Measurements from ENCODE around the gene ASTN2. TPM values are rescaled to one million over a fixed set of nuclear protein-coding genes. Genes with fewer than 3 reads are reported as not detected.

ASTN2 gene
- total and polyA plus RNA-seq, 9 donors = 1.8 to 6.4 (median 3.2) TPM

GRCh38 chr9:117097761-117098160 is 317.1 kb downstream of the ASTN2 start:
- intact Hi-C loops (cut with DNase I) = no loop called here
- Histone ChIP-seq H3K27ac (no peak overlapping the region), H3K4me1 (ENCODE audit: insufficient read depth) (no peaks in the 10 kb centered on the region), H3K9me3 (no peaks in the 10 kb centered on the region), H3K36me3 (no peaks in the 10 kb centered on the region), H3K27me3 (no peaks in the 10 kb centered on the region), H3K4me3 (no peak overlapping the region)
- no peak for DNase-seq
- 83 to 84% (median 84%) methylated on average over 3 of the region's 3 CpGs for WGBS, 3 donors
- TF ChIP-seq CTCF (IDR thresholded peaks at IDR 0.05) = no peak
- TF ChIP-seq POLR2A (IDR thresholded peaks at IDR 0.05) = no peak

GRCh38 chr9:117096138-117096537 is 318.7 kb downstream of the ASTN2 start:
- DNase-seq = no peak
- intact Hi-C loops (cut with DNase I) = no loop called here

GRCh38 chr9:117095081-117095480 is 319.8 kb downstream of the ASTN2 start:
- Histone ChIP-seq H3K27ac (no peak overlapping the region), H3K4me1 (ENCODE audit: insufficient read depth) (no peaks in the 10 kb centered on the region), H3K4me3 (no peak overlapping the region), H3K9me3 (no peaks in the 10 kb centered on the region), H3K27me3 (no peaks in the 10 kb centered on the region), H3K36me3 (no peaks in the 10 kb centered on the region)
- no peak for TF ChIP-seq CTCF (IDR thresholded peaks at IDR 0.05)
- no peak for TF ChIP-seq POLR2A (IDR thresholded peaks at IDR 0.05)
- TF ChIP-seq EP300 (IDR thresholded peaks at IDR 0.05) = no peak
- DNase-seq = no peak
- 9 to 24% (median 12%) methylated on average over 2 of the region's 2 CpGs for WGBS, 3 donors
- intact Hi-C loops (cut with DNase I) = no loop called here

More at GRCh38 chr9:117096138-117096537, 318.7 kb downstream of the ASTN2 start:
- no peak overlapping the region for H3K4me3 ChIP-seq
- no peaks in the 10 kb centered on the region for H3K27me3 ChIP-seq
- 84 to 92% (median 85%) methylated on average over 1 of the region's 1 CpG for WGBS, 3 donors
- H3K27ac ChIP-seq = no peak overlapping the region
- no peaks in the 10 kb centered on the region for H3K4me1 ChIP-seq (ENCODE audit: insufficient read depth)
- H3K36me3 ChIP-seq = no peaks in the 10 kb centered on the region
- TF ChIP-seq EP300 (IDR thresholded peaks at IDR 0.05) (no peak), POLR2A (IDR thresholded peaks at IDR 0.05) (no peak), CTCF (IDR thresholded peaks at IDR 0.05) (no peak)
- H3K9me3 ChIP-seq = no peaks in the 10 kb centered on the region

GRCh38 chr9:117093891-117094844 is 320.7 kb downstream of the ASTN2 start:
- Histone ChIP-seq H3K27me3 (no peaks in the 10 kb centered on the region), H3K27ac (no peak overlapping the region), H3K4me3 (no peak overlapping the region), H3K9me3 (no peaks in the 10 kb centered on the region), H3K4me1 (ENCODE audit: insufficient read depth) (no peaks in the 10 kb centered on the region), H3K36me3 (no peaks in the 10 kb centered on the region)
- TF ChIP-seq POLR2A (IDR thresholded peaks at IDR 0.05) (no peak), EP300 (IDR thresholded peaks at IDR 0.05) (no peak), CTCF (IDR thresholded peaks at IDR 0.05) (no peak)
- intact Hi-C loops (cut with DNase I) = no loop called here
- DNase-seq = peak in 1 of 5 donors; percentile 20
- 9 to 12% (median 11%) methylated on average over 4 of the region's 4 CpGs for WGBS, 3 donors
